Hepatocyte (in vitro differentiated cells): ENCODE data around the gene LOC101059915.

Experiments used
- CTCF ChIP-seq: fragments of 200-600 bp; sonication (generic); IDR thresholded peaks from 2 replicates; pipeline ENCODE4 v1.5.1; 2016; ENCODE audit warnings: antibody characterized with exemption, mild to moderate bottlenecking; ENCODE audit not compliant: poor library complexity
- EZH2 ChIP-seq: fragments of 200-600 bp; sonication (generic); IDR thresholded peaks from 2 replicates; pipeline ENCODE4 v1.6.1; 2016; ENCODE audit warnings: antibody characterized with exemption, mild to moderate bottlenecking, borderline replicate concordance

- TF ChIP-seq CTCF (no peak), EZH2 (no peak)
Observed at GRCh38 chrX:71625471-71625870, 41.9 kb upstream of the LOC101059915 start.
